NCI-H187 (cell line): ENCODE data around the gene STX1B.
"Not testable (repeated sequence)": the region's sequence is repeated elsewhere in the genome, so short reads cannot be mapped to it uniquely, and the experiment has no call there.

Experiments used
- DNase-seq, 2 experiments: peaks; one replicate each; lab custom pipeline; 2025; lab: John Stamatoyannopoulos, UW

Gene STX1B

GRCh38 chr16:31013292-31013691 is 2.9 kb upstream of the STX1B start:
- DNase-seq = not testable (repeated sequence)

GRCh38 chr16:31011815-31012214 is 1.4 kb upstream of the STX1B start:
- not testable (repeated sequence) for DNase-seq

GRCh38 chr16:31009894-31010584 is 399 bp downstream of the STX1B start:
- no peak for DNase-seq

GRCh38 chr16:31009120-31009519 is 1.3 kb downstream of the STX1B start:
- no peak for DNase-seq

- no peak for DNase-seq
Observed at GRCh38 chr16:31008551-31008950, 1.9 kb downstream of the STX1B start.

GRCh38 chr16:31008149-31008548 is 2.3 kb downstream of the STX1B start:
- no peak for DNase-seq

GRCh38 chr16:31007684-31008083 is 2.8 kb downstream of the STX1B start:
- no peak for DNase-seq

- no peak for DNase-seq
Observed at GRCh38 chr16:31006589-31006988, 3.8 kb downstream of the STX1B start.

- no peak for DNase-seq
Observed at GRCh38 chr16:31006086-31006385, 4.4 kb downstream of the STX1B start.

- no peak for DNase-seq
Observed at GRCh38 chr16:31005350-31006085, 4.9 kb downstream of the STX1B start.

GRCh38 chr16:31004658-31005057 is 5.8 kb downstream of the STX1B start:
- no peak for DNase-seq

- no peak for DNase-seq
Observed at GRCh38 chr16:31003744-31004143, 6.7 kb downstream of the STX1B start.

- DNase-seq = no peak
Observed at GRCh38 chr16:31002862-31003341, 7.5 kb downstream of the STX1B start.

GRCh38 chr16:31002250-31002700 is 8.2 kb downstream of the STX1B start:
- no peak for DNase-seq

GRCh38 chr16:31001507-31002249 is 8.8 kb downstream of the STX1B start:
- DNase-seq = no peak

GRCh38 chr16:31000671-31001382 is 9.6 kb downstream of the STX1B start:
- DNase-seq = no peak

GRCh38 chr16:30998852-30999761 is 11.3 kb downstream of the STX1B start:
- no peak for DNase-seq

- no peak for DNase-seq
Observed at GRCh38 chr16:30997725-30998711, 12.4 kb downstream of the STX1B start.

- DNase-seq = no peak
Observed at GRCh38 chr16:30996985-30997724, 13.3 kb downstream of the STX1B start.
